Keratinocyte (primary cell): Measurements from ENCODE around the gene MED7.

ENCODE experiments used
- CTCF ChIP-seq, 3 experiments: IDR thresholded peaks in 1 of 3; conservative IDR thresholded peaks in 1 of 3; optimal IDR thresholded peaks in 1 of 3; 2 replicates in 2 of 3; 3 replicates in 1 of 3; pipeline versions ENCODE3 to v1.5.1; 2011; ENCODE audit warnings: low read length in 3 of 3, mild to moderate bottlenecking in 3 of 3, moderate library complexity in 2 of 3, control low read depth in 1 of 3, inconsistent platforms in 1 of 3; ENCODE audit not compliant: insufficient read depth in 2 of 3; ENCODE audit errors: extremely low read depth in 1 of 3
- EZH2 ChIP-seq: IDR thresholded peaks from one replicate; pipeline ENCODE4 v1.6.1; 2012; ENCODE audit warnings: inconsistent platforms, mild to moderate bottlenecking, low read length, moderate library complexity

- TF ChIP-seq CTCF (optimal IDR thresholded peaks at IDR 0.05 in 1 of 3, IDR thresholded peaks at IDR 0.05 in 1 of 3, conservative IDR thresholded peaks at IDR 0.05 in 1 of 3; ENCODE audit: extremely low read depth in 1 of 3, insufficient read depth in 2 of 3, low read length in 3 of 3) (no peak), EZH2 (no peak)
Measured at GRCh38 chr5:157187046-157187754, 44.5 kb upstream of the MED7 start.
